Muscle of back (tissue), 11 donors: ENCODE measurements around the gene HTR2A. TPM values are rescaled to one million over a fixed set of nuclear protein-coding genes. Genes with fewer than 3 reads are reported as not detected.
"Not testable (repeated sequence)": the region's sequence is repeated elsewhere in the genome, so short reads cannot be mapped to it uniquely, and the experiment has no call there.

Source experiments
- DNase-seq, 3 donors: peaks; one replicate each; pipeline versions ENCODE4 v3.0.0 to v3.0.0-alpha.2; 2013
- polyA plus RNA-seq, 10 donors: library from polyadenylated mRNA; unstranded; fragments of 120-200 nt; gene quantifications; one replicate each; pipeline ENCODE4 v1.2.1, GENCODE V29; 2013; ENCODE audit not compliant: insufficient read length in 10 of 10

Gene HTR2A
- polyA plus RNA-seq, 10 donors, result 0.14 to 1.2 (median 0.42) TPM

DNA sequence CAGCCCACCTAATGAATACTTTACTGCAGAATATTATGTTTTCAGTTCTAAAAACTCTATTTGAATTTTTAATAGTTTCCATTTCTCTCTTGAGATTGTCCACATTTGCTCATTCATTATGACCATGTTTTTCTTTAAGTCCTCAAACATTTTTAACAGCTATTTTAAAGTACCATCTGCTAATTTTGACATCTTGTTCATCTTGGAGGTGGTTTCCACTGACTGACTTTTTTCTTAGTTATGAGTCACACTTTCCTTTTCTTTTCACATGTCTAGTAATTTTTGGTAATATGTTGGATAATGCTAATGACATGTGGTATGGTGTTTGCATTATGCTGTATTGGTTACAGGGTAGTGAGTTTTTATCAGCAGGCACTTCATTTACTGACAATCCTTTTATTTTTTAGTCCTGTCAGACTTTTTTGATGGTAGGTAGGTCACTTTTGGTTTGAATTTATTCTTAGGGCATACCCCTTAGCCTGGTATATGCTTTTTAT lies 84.5 kb downstream of the HTR2A start:
- DNase-seq, result no peak

- no peak for DNase-seq
These were observed 86.4 kb downstream of the HTR2A start for GRCh38 chr13:46810440-46810839.

- not testable (repeated sequence) for DNase-seq
These were observed 91.9 kb downstream of the HTR2A start for GRCh38 chr13:46804921-46805320.

GRCh38 chr13:46804391-46804815 lies 92.5 kb downstream of the HTR2A start:
- DNase-seq, result peak in 1 of 3 donors; percentile 93

GRCh38 chr13:46803586-46803985 lies 93.3 kb downstream of the HTR2A start:
- peak in 1 of 3 donors; percentile 12 for DNase-seq

- no peak for DNase-seq
These were observed 95.0 kb downstream of the HTR2A start for GRCh38 chr13:46801858-46802257.

- no peak for DNase-seq
These were observed 97.7 kb downstream of the HTR2A start for GRCh38 chr13:46799139-46799538.

GRCh38 chr13:46797501-46798237 lies 99.2 kb downstream of the HTR2A start:
- no peak for DNase-seq

DNA sequence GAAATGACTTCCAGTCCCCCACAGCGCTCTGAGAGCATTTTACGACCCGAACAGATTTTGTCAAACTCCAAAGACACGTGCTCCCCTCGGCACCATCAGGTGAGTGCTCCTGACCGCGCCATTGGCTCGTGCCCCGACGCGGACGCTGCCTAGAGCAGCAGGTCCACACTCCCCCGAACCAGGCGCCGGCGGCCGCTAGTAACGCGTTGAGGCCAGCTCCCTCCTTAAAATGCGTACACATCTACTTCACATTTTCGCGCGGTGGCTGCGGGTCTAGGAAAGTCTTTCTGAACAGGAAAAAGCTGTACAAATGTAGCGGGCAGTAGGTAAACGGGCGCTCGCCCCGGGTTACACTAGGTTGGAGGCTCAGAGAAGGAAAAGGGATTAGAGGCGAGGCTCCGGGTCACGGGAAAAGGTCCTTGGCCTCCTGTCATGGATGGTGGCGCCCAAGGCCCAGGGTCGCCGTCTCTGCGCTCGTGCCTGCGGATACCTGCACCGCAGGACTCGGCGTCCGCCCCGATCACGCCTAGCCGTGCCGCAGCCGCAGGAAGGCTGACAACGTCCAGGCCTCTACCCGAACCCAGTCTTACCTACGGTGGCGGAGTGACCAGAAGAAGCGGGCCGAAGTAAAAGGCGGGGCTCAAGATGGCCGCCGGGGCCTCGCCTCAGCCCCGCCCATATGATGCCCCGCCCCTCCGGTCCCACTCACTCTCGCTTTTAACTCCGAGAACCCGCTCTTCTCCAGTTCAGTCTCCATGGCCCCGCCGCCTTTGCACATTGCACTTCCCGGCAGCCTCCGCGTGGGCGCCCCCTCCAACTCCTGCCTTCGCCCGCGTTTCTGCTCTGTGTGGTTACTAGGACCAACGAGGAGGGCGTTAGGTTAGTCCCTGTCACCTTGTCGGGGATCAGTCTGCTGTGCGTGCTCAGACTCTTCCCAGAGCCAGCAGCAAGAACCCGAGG lies 100.1 kb downstream of the HTR2A start, which contains the start of gene ESD:
TSS of gene ESD (minus strand) at position 647 of the 960 bp plus-strand sequence. CDS start 5,748 bp downstream, outside the sequence.
- peak; percentile 92 to 98 (median 93) for DNase-seq

DNA sequence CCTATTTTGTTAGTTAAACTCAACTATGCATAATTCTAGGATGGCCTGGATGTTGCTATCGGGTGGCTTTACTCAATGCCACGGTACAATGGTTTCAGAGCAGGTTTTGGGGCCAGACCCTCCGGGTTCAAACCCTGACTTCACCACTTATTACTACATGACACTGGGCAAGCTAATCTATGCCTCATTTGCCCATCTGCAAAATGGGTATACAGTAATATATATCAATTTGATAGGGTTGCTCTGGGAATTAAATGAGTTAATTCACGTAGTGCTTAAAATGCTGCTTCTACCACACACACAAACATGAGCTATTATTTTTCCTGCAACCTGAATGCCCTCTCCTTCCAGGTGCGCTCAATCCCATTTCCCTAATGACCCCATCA lies 100.7 kb downstream of the HTR2A start:
- DNase-seq, result no peak

- DNase-seq, result no peak
These were observed 101.5 kb downstream of the HTR2A start for GRCh38 chr13:46795321-46795720.

DNA sequence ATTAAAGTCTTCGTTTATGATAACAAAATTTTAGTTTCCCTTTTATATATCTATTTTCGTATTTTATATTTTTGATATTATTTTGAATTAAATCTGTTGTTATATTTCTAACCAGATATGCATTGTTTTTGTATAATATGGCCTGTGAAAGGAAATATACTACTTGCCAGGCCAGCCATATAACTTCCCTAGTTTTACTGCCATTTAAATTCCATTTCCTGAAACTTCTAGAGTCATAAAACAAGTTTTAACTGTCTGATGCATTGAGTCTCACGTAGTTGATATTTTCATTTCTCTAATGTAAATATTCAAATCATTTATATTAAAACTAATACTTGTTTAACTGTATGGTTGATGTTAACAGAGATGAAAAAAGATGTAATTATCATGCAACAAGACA lies 113.3 kb downstream of the HTR2A start:
- no peak for DNase-seq

DNA sequence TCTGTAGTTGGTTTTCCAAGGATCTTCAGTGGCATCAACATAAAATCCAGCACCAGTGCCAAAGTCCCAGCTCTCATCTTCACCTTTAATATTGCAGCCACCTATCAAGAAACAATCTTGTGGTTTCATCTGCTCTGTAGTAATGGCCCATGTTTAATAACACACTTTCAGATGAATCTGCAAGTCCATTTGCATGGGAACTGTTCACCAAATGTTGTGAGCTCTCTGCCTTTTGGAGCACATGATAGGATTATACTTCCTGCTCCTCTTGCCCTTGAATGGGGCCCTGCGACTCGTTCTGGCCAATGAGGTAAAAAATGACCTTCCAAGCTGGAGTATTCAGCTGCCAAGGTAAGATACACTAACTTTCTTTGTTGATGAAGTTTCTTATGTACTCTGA lies 114.2 kb downstream of the HTR2A start:
- no peak for DNase-seq

DNA sequence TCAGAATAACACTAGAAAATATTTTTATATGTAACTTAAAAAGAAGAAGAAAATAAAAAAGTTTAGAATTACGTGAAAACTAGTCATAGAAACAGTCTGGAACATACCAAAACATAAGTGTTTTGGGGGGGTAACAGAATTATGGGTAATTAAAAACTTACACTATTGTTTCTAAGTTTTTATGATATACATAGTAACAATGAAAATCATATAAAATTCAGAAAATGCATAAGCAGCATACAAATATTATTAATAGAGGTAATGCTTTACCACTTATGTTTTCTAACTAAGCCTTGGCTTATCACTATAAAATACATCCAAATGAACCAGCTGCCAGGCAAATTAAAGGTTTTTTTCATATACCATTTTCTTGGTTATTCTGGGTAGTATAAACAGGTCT lies 114.8 kb downstream of the HTR2A start:
- no peak for DNase-seq

Other genes with a start within 250 kb of the HTR2A start
- gene ESD, start 99.9 kb downstream of the HTR2A start, polyA plus RNA-seq, result 100 to 1,000 TPM; 140 to 177 (median 158) TPM